ENCODE results near the gene GMCL2.

Gene GMCL2

GRCh38 chr5:178212241-178213002, 25.3 kb upstream of the GMCL2 start:
- Histone ChIP-seq H3K9me3 (ENCODE audit: control insufficient read depth, insufficient read depth, low read length) (no peaks in the 10 kb centered on the region), H3K4me1 (ENCODE audit: control insufficient read depth, insufficient read depth, low read length) (peaks cover 8% of the 10 kb centered on the region), H3K27ac (ENCODE audit: low read depth, low read length) (peak overlapping the region; percentile 16), H3K27me3 (ENCODE audit: control insufficient read depth, insufficient read depth, low read length) (no peaks in the 10 kb centered on the region), H3K9ac (ENCODE audit: low read depth, low read length) (no peak overlapping the region), H3K4me3 (ENCODE audit: low read depth, low read length) (no peak overlapping the region), H3K36me3 (ENCODE audit: control insufficient read depth, insufficient read depth, low read length) (peaks cover 97% of the 10 kb centered on the region)

GRCh38 chr5:178211095-178212048, 24.2 kb upstream of the GMCL2 start:
- Histone ChIP-seq H3K4me3 (ENCODE audit: low read depth, low read length) (no peak overlapping the region), H3K27me3 (ENCODE audit: control insufficient read depth, insufficient read depth, low read length) (no peaks in the 10 kb centered on the region), H3K9ac (ENCODE audit: low read depth, low read length) (no peak overlapping the region), H3K27ac (ENCODE audit: low read depth, low read length) (no peak overlapping the region), H3K4me1 (ENCODE audit: control insufficient read depth, insufficient read depth, low read length) (peaks cover 9% of the 10 kb centered on the region), H3K9me3 (ENCODE audit: control insufficient read depth, insufficient read depth, low read length) (no peaks in the 10 kb centered on the region), H3K36me3 (ENCODE audit: control insufficient read depth, insufficient read depth, low read length) (peaks cover 99% of the 10 kb centered on the region)

- peak overlapping the region; percentile 23 for H3K27ac ChIP-seq (ENCODE audit: low read depth, low read length)
- H3K4me3 ChIP-seq (ENCODE audit: low read depth, low read length): no peak overlapping the region
- no peak overlapping the region for H3K9ac ChIP-seq (ENCODE audit: low read depth, low read length)
- H3K4me1 ChIP-seq (ENCODE audit: control insufficient read depth, insufficient read depth, low read length): peaks cover 10% of the 10 kb centered on the region; the same call in 1 of the 2 replicates
- peaks cover 99% of the 10 kb centered on the region for H3K36me3 ChIP-seq (ENCODE audit: control insufficient read depth, insufficient read depth, low read length)
- H3K9me3 ChIP-seq (ENCODE audit: control insufficient read depth, insufficient read depth, low read length): no peaks in the 10 kb centered on the region
- no peaks in the 10 kb centered on the region for H3K27me3 ChIP-seq (ENCODE audit: control insufficient read depth, insufficient read depth, low read length)
These were observed 23.5 kb upstream of the GMCL2 start for GRCh38 chr5:178210686-178211085.

GRCh38 chr5:178210073-178210535, 22.9 kb upstream of the GMCL2 start:
- peaks cover 97% of the 10 kb centered on the region for H3K36me3 ChIP-seq (ENCODE audit: control insufficient read depth, insufficient read depth, low read length)
- no peak overlapping the region for H3K4me3 ChIP-seq (ENCODE audit: low read depth, low read length)
- peak overlapping the region; percentile 28 for H3K27ac ChIP-seq (ENCODE audit: low read depth, low read length)
- no peaks in the 10 kb centered on the region for H3K9me3 ChIP-seq (ENCODE audit: control insufficient read depth, insufficient read depth, low read length)
- H3K27me3 ChIP-seq (ENCODE audit: control insufficient read depth, insufficient read depth, low read length): no peaks in the 10 kb centered on the region
- H3K4me1 ChIP-seq (ENCODE audit: control insufficient read depth, insufficient read depth, low read length): peaks cover 10% of the 10 kb centered on the region; the same call in 1 of the 2 replicates
- H3K9ac ChIP-seq (ENCODE audit: low read depth, low read length): no peak overlapping the region

- no peak overlapping the region for H3K9ac ChIP-seq (ENCODE audit: low read depth, low read length)
- no peaks in the 10 kb centered on the region for H3K9me3 ChIP-seq (ENCODE audit: control insufficient read depth, insufficient read depth, low read length)
- H3K4me3 ChIP-seq (ENCODE audit: low read depth, low read length): no peak overlapping the region
- H3K36me3 ChIP-seq (ENCODE audit: control insufficient read depth, insufficient read depth, low read length): peaks cover 91% of the 10 kb centered on the region
- no peaks in the 10 kb centered on the region for H3K27me3 ChIP-seq (ENCODE audit: control insufficient read depth, insufficient read depth, low read length)
- H3K4me1 ChIP-seq (ENCODE audit: control insufficient read depth, insufficient read depth, low read length): peaks cover 10% of the 10 kb centered on the region; the same call in 1 of the 2 replicates
- peak overlapping the region; percentile 28 for H3K27ac ChIP-seq (ENCODE audit: low read depth, low read length)
These were observed 22.3 kb upstream of the GMCL2 start for GRCh38 chr5:178209334-178210072.

- Histone ChIP-seq H3K9me3 (ENCODE audit: control insufficient read depth, insufficient read depth, low read length) (no peaks in the 10 kb centered on the region), H3K4me1 (ENCODE audit: control insufficient read depth, insufficient read depth, low read length) (peaks cover 10% of the 10 kb centered on the region; the same call in 1 of the 2 replicates), H3K36me3 (ENCODE audit: control insufficient read depth, insufficient read depth, low read length) (peaks cover 84% of the 10 kb centered on the region), H3K27me3 (ENCODE audit: control insufficient read depth, insufficient read depth, low read length) (no peaks in the 10 kb centered on the region), H3K27ac (ENCODE audit: low read depth, low read length) (peak overlapping the region; percentile 21), H3K9ac (ENCODE audit: low read depth, low read length) (no peak overlapping the region), H3K4me3 (ENCODE audit: low read depth, low read length) (no peak overlapping the region)
These were observed 21.5 kb upstream of the GMCL2 start for GRCh38 chr5:178208540-178209227.

- H3K9me3 ChIP-seq (ENCODE audit: control insufficient read depth, insufficient read depth, low read length): no peaks in the 10 kb centered on the region
- no peak overlapping the region for H3K4me3 ChIP-seq (ENCODE audit: low read depth, low read length)
- no peak overlapping the region for H3K9ac ChIP-seq (ENCODE audit: low read depth, low read length)
- H3K27ac ChIP-seq (ENCODE audit: low read depth, low read length): no peak overlapping the region
- no peaks in the 10 kb centered on the region for H3K27me3 ChIP-seq (ENCODE audit: control insufficient read depth, insufficient read depth, low read length)
- H3K4me1 ChIP-seq (ENCODE audit: control insufficient read depth, insufficient read depth, low read length): peaks cover 10% of the 10 kb centered on the region; the same call in 1 of the 2 replicates
- H3K36me3 ChIP-seq (ENCODE audit: control insufficient read depth, insufficient read depth, low read length): peaks cover 76% of the 10 kb centered on the region
These were observed 20.7 kb upstream of the GMCL2 start for GRCh38 chr5:178207917-178208280.

GRCh38 chr5:178207183-178207916, 20.2 kb upstream of the GMCL2 start:
- peaks cover 10% of the 10 kb centered on the region; the same call in 1 of the 2 replicates for H3K4me1 ChIP-seq (ENCODE audit: control insufficient read depth, insufficient read depth, low read length)
- H3K4me3 ChIP-seq (ENCODE audit: low read depth, low read length): peak overlapping the region; percentile 100; the same call in 1 of the 2 replicates
- no peak overlapping the region for H3K9ac ChIP-seq (ENCODE audit: low read depth, low read length)
- H3K27ac ChIP-seq (ENCODE audit: low read depth, low read length): no peak overlapping the region
- H3K27me3 ChIP-seq (ENCODE audit: control insufficient read depth, insufficient read depth, low read length): no peaks in the 10 kb centered on the region
- H3K36me3 ChIP-seq (ENCODE audit: control insufficient read depth, insufficient read depth, low read length): peaks cover 71% of the 10 kb centered on the region
- H3K9me3 ChIP-seq (ENCODE audit: control insufficient read depth, insufficient read depth, low read length): no peaks in the 10 kb centered on the region

GRCh38 chr5:178206166-178207101, 19.3 kb upstream of the GMCL2 start:
- Histone ChIP-seq H3K36me3 (ENCODE audit: control insufficient read depth, insufficient read depth, low read length) (peaks cover 61% of the 10 kb centered on the region), H3K27ac (ENCODE audit: low read depth, low read length) (peak overlapping the region; percentile 22)

More at GRCh38 chr5:178206166-178207101, 19.3 kb upstream of the GMCL2 start:
- Histone ChIP-seq H3K9me3 (ENCODE audit: control insufficient read depth, insufficient read depth, low read length) (no peaks in the 10 kb centered on the region), H3K4me3 (ENCODE audit: low read depth, low read length) (peak overlapping the region; percentile 100), H3K4me1 (ENCODE audit: control insufficient read depth, insufficient read depth, low read length) (peaks cover 10% of the 10 kb centered on the region; the same call in 1 of the 2 replicates), H3K27me3 (ENCODE audit: control insufficient read depth, insufficient read depth, low read length) (peaks cover 4% of the 10 kb centered on the region; the same call in 1 of the 2 replicates), H3K9ac (ENCODE audit: low read depth, low read length) (peak overlapping the region; percentile 99; the same call in 1 of the 2 replicates)

Measured in HUES48 (cell line).